ENCODE measurements around the gene RELA. TPM values are rescaled to one million over a fixed set of nuclear protein-coding genes. Genes with fewer than 3 reads are reported as not detected.

The RELA gene
- total RNA-seq, 2 donors from 2014 or later, result 58.7 to 68.3 TPM

GRCh38 chr11:65634109-65634436 lies 28.6 kb downstream of the RELA start:
- peaks cover 10% of the 10 kb centered on the region for H3K4me1 ChIP-seq
- H3K9me3 ChIP-seq, result no peaks in the 10 kb centered on the region
- no peaks in the 10 kb centered on the region for H3K27me3 ChIP-seq
- intact Hi-C loops (cut with DNase I), result no loop called here
- no peak for TF ChIP-seq CTCF (IDR thresholded peaks at IDR 0.05)
- H3K4me3 ChIP-seq, result no peak overlapping the region
- no peak for DNase-seq
- H3K27ac ChIP-seq, result no peak overlapping the region
- H3K9ac ChIP-seq (ENCODE audit: low read depth in 2 of 2, low read length in 2 of 2), result no peak overlapping the region
- H3K36me3 ChIP-seq, result peaks cover 35% of the 10 kb centered on the region

DNA sequence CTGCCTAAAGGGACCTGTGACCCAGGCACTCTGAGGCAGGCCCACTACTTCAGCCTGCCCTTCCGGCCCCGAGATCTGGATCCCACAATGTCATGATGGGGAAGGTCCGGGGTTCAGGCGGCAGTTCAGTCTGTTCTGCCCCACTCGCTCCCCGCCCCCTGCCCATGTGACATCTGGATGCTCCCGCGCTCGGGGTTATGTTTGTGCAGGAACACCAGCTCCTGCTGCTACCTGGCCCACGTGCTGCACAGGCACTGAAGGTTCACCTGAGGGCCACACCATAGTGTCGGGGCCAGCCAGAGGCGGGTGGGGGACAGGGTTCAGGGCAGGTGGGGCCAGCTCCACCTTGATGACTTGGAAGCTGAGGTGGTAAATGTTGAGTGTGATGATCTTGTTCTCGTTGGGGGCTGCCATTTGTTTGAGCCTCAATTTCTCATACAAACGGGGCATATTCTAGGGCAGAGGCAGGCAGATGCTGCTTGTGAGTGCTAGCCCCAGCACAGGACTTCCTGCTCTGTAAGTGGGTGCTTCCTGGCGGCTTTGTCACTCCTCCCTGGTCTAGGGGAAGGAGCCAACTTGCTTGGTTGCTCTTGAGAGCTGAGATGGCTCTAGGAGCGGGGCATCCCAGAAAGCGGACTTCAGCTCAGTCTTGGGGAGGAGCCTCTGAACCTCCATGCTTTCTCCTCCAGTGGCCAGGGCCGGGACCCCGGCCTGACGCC lies 29.2 kb downstream of the RELA start:
- TF ChIP-seq CTCF (IDR thresholded peaks at IDR 0.05), result no peak
- DNase-seq, result no peak
- H3K36me3 ChIP-seq, result peaks cover 40% of the 10 kb centered on the region
- H3K4me3 ChIP-seq, result no peak overlapping the region
- no peak overlapping the region for H3K27ac ChIP-seq
- H3K4me1 ChIP-seq, result peaks cover 10% of the 10 kb centered on the region
- H3K9me3 ChIP-seq, result no peaks in the 10 kb centered on the region
- intact Hi-C loops (cut with DNase I), result no loop called here
- no peaks in the 10 kb centered on the region for H3K27me3 ChIP-seq
- no peak overlapping the region for H3K9ac ChIP-seq (ENCODE audit: low read depth in 2 of 2, low read length in 2 of 2)

DNA sequence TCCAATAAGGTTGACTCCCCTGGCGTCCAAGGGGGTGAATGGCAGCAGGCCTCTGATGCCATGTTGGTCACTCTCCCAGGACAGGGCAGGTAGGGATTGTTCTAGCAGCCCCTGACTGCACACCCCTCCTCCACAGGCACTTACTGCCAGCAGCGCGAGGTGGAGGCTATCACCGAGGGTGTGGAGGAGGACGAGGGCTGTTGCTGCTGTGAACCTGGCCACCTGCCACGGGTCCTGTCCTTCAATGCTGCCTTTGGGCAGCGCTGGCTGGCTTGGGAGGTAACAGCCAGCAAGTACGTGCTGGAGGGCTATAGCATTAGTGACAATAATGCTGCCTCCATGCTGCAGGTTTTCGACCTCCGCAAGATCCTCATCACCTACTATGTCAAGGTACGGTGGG lies 32.5 kb downstream of the RELA start:
- Histone ChIP-seq H3K4me3 (no peak overlapping the region), H3K9ac (ENCODE audit: low read depth in 2 of 2, low read length in 2 of 2) (no peak overlapping the region), H3K9me3 (no peaks in the 10 kb centered on the region), H3K27ac (no peak overlapping the region), H3K27me3 (no peaks in the 10 kb centered on the region), H3K36me3 (peaks cover 34% of the 10 kb centered on the region), H3K4me1 (no peaks in the 10 kb centered on the region)
- no peak for DNase-seq
- intact Hi-C loops (cut with DNase I), result no loop called here
- TF ChIP-seq CTCF (IDR thresholded peaks at IDR 0.05), result no peak

GRCh38 chr11:65629579-65629978 lies 33.1 kb downstream of the RELA start:
- Histone ChIP-seq H3K9ac (ENCODE audit: low read depth in 2 of 2, low read length in 2 of 2) (no peak overlapping the region), H3K27ac (no peak overlapping the region), H3K4me1 (no peaks in the 10 kb centered on the region), H3K27me3 (no peaks in the 10 kb centered on the region), H3K4me3 (no peak overlapping the region), H3K36me3 (peaks cover 28% of the 10 kb centered on the region), H3K9me3 (no peaks in the 10 kb centered on the region)
- intact Hi-C loops (cut with DNase I), result loop anchor here (10.0 kb wide), 1 partner anchor 75 kb away; no protein-coding TSS in a partner anchor
- DNase-seq, result no peak
- TF ChIP-seq CTCF (IDR thresholded peaks at IDR 0.05), result no peak

DNA sequence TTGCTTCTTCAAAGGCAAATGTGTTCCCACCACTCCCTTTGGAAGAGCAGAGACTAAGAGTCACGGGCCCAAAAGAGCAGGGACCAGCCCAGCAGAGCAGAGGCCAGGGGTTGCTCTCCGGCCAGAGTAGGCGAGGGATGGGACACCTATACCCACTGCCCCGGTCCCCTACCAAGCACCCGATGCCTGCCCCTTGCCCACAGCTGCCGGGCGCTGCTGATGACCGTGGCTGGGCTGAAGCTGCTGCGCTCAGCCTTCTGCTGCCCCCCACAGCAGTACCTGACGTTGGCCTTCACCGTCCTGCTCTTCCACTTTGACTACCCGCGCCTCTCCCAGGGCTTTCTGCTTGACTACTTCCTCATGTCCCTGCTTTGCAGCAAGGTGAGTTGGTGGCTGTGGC lies 35.5 kb downstream of the RELA start:
- Histone ChIP-seq H3K4me3 (no peak overlapping the region), H3K9me3 (no peaks in the 10 kb centered on the region), H3K27me3 (no peaks in the 10 kb centered on the region), H3K27ac (no peak overlapping the region), H3K4me1 (no peaks in the 10 kb centered on the region), H3K36me3 (peaks cover 24% of the 10 kb centered on the region), H3K9ac (ENCODE audit: low read depth in 2 of 2, low read length in 2 of 2) (no peak overlapping the region)
- intact Hi-C loops (cut with DNase I), result loop anchor here (10.0 kb wide), 1 partner anchor 78 kb away; no protein-coding TSS in a partner anchor
- TF ChIP-seq CTCF (IDR thresholded peaks at IDR 0.05), result no peak
- no peak for DNase-seq

Data from colonic mucosa (tissue), 4 donors.